ENCODE measurements around the gene MFSD2A. TPM values are rescaled to one million over a fixed set of nuclear protein-coding genes. Genes with fewer than 3 reads are reported as not detected.

MFSD2A gene
- total and polyA plus RNA-seq, 10 of the 15 experiments (the other 5 are each of a cell fraction or from before 2014, with no cell fraction given) = 0.84 to 30.1 (median 15.2) TPM

DNA sequence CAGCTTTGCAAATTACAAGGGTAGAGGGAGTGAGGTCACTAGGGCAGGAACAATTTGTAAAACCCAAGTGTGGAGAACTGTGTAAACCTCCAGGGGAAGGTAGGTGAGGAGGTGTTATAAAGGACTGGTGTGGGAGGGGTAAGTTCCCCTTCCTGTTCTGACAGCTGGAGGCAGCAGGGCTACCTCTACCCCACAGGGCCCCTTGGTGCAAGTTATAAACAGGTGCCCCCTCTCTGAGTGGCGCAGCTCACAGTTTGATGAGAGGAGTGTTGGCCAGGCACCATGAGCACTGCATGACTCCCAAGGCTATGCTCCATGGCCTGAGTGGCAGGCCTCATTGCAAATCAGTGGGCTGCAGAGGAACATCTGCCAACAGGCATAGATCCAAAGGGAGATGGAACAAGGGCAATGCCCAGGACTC lies 41.0 kb downstream of the MFSD2A start (continued):
- TF ChIP-seq SP1 (IDR thresholded peaks at IDR 0.05; ENCODE audit: low read depth, low read length) = peak; percentile 58
- TF ChIP-seq SIX5 (IDR thresholded peaks at IDR 0.05; ENCODE audit: low read depth, low read length, severe bottlenecking) = no peak
- TF ChIP-seq, protein P1, sequence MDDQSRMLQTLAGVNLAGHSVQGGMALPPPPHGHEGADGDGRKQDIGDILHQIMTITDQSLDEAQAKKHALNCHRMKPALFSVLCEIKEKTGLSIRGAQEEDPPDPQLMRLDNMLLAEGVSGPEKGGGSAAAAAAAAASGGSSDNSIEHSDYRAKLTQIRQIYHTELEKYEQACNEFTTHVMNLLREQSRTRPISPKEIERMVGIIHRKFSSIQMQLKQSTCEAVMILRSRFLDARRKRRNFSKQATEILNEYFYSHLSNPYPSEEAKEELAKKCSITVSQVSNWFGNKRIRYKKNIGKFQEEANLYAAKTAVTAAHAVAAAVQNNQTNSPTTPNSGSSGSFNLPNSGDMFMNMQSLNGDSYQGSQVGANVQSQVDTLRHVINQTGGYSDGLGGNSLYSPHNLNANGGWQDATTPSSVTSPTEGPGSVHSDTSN (IDR thresholded peaks at IDR 0.05; ENCODE audit: insufficient replicate concordance, low read depth, low read length) = peak; percentile 77
- TF ChIP-seq, protein P2, sequence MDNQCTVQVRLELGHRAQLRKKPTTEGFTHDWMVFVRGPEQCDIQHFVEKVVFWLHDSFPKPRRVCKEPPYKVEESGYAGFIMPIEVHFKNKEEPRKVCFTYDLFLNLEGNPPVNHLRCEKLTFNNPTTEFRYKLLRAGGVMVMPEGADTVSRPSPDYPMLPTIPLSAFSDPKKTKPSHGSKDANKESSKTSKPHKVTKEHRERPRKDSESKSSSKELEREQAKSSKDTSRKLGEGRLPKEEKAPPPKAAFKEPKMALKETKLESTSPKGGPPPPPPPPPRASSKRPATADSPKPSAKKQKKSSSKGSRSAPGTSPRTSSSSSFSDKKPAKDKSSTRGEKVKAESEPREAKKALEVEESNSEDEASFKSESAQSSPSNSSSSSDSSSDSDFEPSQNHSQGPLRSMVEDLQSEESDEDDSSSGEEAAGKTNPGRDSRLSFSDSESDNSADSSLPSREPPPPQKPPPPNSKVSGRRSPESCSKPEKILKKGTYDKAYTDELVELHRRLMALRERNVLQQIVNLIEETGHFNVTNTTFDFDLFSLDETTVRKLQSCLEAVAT (IDR thresholded peaks at IDR 0.05) = no peak
- TF ChIP-seq CBFB (IDR thresholded peaks at IDR 0.05; ENCODE audit: low read depth) = no peak
- TF ChIP-seq TAF1 (IDR thresholded peaks at IDR 0.05; ENCODE audit: borderline replicate concordance, low read depth, low read length) = no peak
- TF ChIP-seq ZNF384 (IDR thresholded peaks at IDR 0.05; ENCODE audit: borderline replicate concordance, low read depth, low read length) = no peak
- no peak for TF ChIP-seq CEBPB (IDR thresholded peaks at IDR 0.05; ENCODE audit: borderline replicate concordance in 1 of 2, low read depth in 2 of 2, low read length in 2 of 2)
- no peak for TF ChIP-seq ZNF274 (IDR thresholded peaks at IDR 0.05; ENCODE audit: insufficient read depth, insufficient read length)
- peak; percentile 68; the same call in 1 of the 2 replicates for TF ChIP-seq NBN (IDR thresholded peaks at IDR 0.05)
- peak; percentile 84; the same call in 1 of the 2 replicates for TF ChIP-seq GATAD2B (conservative IDR thresholded peaks at IDR 0.05; ENCODE audit: low read depth)
- TF ChIP-seq, protein P3, sequence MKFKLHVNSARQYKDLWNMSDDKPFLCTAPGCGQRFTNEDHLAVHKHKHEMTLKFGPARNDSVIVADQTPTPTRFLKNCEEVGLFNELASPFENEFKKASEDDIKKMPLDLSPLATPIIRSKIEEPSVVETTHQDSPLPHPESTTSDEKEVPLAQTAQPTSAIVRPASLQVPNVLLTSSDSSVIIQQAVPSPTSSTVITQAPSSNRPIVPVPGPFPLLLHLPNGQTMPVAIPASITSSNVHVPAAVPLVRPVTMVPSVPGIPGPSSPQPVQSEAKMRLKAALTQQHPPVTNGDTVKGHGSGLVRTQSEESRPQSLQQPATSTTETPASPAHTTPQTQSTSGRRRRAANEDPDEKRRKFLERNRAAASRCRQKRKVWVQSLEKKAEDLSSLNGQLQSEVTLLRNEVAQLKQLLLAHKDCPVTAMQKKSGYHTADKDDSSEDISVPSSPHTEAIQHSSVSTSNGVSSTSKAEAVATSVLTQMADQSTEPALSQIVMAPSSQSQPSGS (IDR thresholded peaks at IDR 0.05; ENCODE audit: low read length) = no peak; the same call in 1 of the 2 replicates
- TF ChIP-seq TCF3 (IDR thresholded peaks at IDR 0.05; ENCODE audit: borderline replicate concordance, insufficient read depth, low read depth, low read length) = peak; percentile 88
- TF ChIP-seq IKZF2 (IDR thresholded peaks at IDR 0.05) = peak; percentile 60 to 61; a peak in 2 of 4 replicates
- TF ChIP-seq ESRRA (IDR thresholded peaks at IDR 0.05; ENCODE audit: low read length) = no peak
- TF ChIP-seq MYB (IDR thresholded peaks at IDR 0.05; ENCODE audit: borderline replicate concordance, low read depth, low read length) = no peak
- TF ChIP-seq DPF2 (IDR thresholded peaks at IDR 0.05) = peak; percentile 76
- TF ChIP-seq POLR2AphosphoS2 (IDR thresholded peaks at IDR 0.05; ENCODE audit: low read depth, low read length) = no peak
- TF ChIP-seq, protein P4, sequence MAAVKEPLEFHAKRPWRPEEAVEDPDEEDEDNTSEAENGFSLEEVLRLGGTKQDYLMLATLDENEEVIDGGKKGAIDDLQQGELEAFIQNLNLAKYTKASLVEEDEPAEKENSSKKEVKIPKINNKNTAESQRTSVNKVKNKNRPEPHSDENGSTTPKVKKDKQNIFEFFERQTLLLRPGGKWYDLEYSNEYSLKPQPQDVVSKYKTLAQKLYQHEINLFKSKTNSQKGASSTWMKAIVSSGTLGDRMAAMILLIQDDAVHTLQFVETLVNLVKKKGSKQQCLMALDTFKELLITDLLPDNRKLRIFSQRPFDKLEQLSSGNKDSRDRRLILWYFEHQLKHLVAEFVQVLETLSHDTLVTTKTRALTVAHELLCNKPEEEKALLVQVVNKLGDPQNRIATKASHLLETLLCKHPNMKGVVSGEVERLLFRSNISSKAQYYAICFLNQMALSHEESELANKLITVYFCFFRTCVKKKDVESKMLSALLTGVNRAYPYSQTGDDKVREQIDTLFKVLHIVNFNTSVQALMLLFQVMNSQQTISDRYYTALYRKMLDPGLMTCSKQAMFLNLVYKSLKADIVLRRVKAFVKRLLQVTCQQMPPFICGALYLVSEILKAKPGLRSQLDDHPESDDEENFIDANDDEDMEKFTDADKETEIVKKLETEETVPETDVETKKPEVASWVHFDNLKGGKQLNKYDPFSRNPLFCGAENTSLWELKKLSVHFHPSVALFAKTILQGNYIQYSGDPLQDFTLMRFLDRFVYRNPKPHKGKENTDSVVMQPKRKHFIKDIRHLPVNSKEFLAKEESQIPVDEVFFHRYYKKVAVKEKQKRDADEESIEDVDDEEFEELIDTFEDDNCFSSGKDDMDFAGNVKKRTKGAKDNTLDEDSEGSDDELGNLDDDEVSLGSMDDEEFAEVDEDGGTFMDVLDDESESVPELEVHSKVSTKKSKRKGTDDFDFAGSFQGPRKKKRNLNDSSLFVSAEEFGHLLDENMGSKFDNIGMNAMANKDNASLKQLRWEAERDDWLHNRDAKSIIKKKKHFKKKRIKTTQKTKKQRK (IDR thresholded peaks at IDR 0.05; ENCODE audit: low read depth, low read length) = no peak
- no peak for TF ChIP-seq TARDBP (IDR thresholded peaks at IDR 0.05; ENCODE audit: borderline replicate concordance)
- TF ChIP-seq, protein P5, sequence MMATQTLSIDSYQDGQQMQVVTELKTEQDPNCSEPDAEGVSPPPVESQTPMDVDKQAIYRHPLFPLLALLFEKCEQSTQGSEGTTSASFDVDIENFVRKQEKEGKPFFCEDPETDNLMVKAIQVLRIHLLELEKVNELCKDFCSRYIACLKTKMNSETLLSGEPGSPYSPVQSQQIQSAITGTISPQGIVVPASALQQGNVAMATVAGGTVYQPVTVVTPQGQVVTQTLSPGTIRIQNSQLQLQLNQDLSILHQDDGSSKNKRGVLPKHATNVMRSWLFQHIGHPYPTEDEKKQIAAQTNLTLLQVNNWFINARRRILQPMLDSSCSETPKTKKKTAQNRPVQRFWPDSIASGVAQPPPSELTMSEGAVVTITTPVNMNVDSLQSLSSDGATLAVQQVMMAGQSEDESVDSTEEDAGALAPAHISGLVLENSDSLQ (IDR thresholded peaks at IDR 0.05) = peak; percentile 90
- no peak for TF ChIP-seq NR2C1 (IDR thresholded peaks at IDR 0.05)
- no peak for TF ChIP-seq CHD1 (IDR thresholded peaks at IDR 0.05; ENCODE audit: low read depth, low read length)

All from GM12878 (cell line).